Ovary (tissue), 9 donors: ENCODE measurements around the gene BBS12. TPM values are rescaled to one million over a fixed set of nuclear protein-coding genes. Genes with fewer than 3 reads are reported as not detected.

Source experiments
- DNase-seq, 5 donors: peaks; one replicate each; pipeline ENCODE4 v3.0.0-alpha.2; 2019 to 2020
- H3K27ac ChIP-seq, 2 donors: fragments of 200-600 bp; one replicate each; pipeline versions ENCODE4 v1.5.1 to v1.8.0; 2019 to 2022
- H3K27me3 ChIP-seq: fragments of 200-600 bp; one replicate; pipeline ENCODE4 v1.8.0; 2022
- H3K36me3 ChIP-seq: fragments of 200-600 bp; sonication (generic); one replicate; pipeline ENCODE4 v1.5.1; 2019
- H3K4me1 ChIP-seq: one replicate; pipeline ENCODE4 v1.8.1; 2013; ENCODE audit warnings: mild to moderate bottlenecking, moderate library complexity; ENCODE audit not compliant: insufficient read depth
- H3K4me3 ChIP-seq: fragments of 200-600 bp; sonication (generic); one replicate; pipeline ENCODE4 v1.5.1; 2017
- H3K9me3 ChIP-seq, 2 donors: fragments of 200-600 bp in 1 of 2; sonication (generic) in 1 of 2; one replicate each; pipeline versions ENCODE4 v1.5.1 to v1.8.1; 2013 to 2019; ENCODE audit warnings: mild to moderate bottlenecking in 1 of 2, moderate library complexity in 1 of 2
- EP300 ChIP-seq: sonication (generic); formaldehyde crosslinking; IDR thresholded peaks from one replicate; pipeline ENCODE4 v1.6.1; 2017; ENCODE audit warnings: antibody characterized with exemption
- POLR2A ChIP-seq: fragments of 450-650 bp; IDR thresholded peaks from one replicate; pipeline ENCODE4 v1.6.1; 2017; ENCODE audit warnings: antibody characterized with exemption, mild to moderate bottlenecking, moderate library complexity
- WGBS, 3 donors: extraction: QIAGEN DNeasy Blood & Tissue Kit in 1 of 3; methylation state at CpG; one replicate each; pipeline versions ENCODE4 v1.1.5 to v1.1.7; 2013 to 2017; 5-methylcytosine and 5-hydroxymethylcytosine counted together
- intact Hi-C, 4 donors: fragments of 100-400 bp; cut with DNase I; formaldehyde crosslinking; loops; one replicate each; pipeline versions ENCODE4 v1.11.0 to v1.15.1; 2022 to 2023
- polyA plus RNA-seq, 2 donors: library from polyadenylated mRNA; stranded (reverse); fragments of 200-250 nt in 1 of 2; fragments of 350-450 nt in 1 of 2; fragmentation: Illumina TruSeq in 1 of 2; extraction: RNeasy Lipid Tissue Mini Kit (QIAGEN cat#74804) in 1 of 2; gene quantifications; one replicate each; pipeline ENCODE4 v1.2.3, GENCODE V29; 2013 to 2014
- total RNA-seq, 7 donors: library from RNA; depleted of rRNA in 2 of 7; stranded (reverse); fragments of >200 nt in 2 of 7; fragmentation: NEBNext Ultra II Directional in 3 of 7; extraction: Animal tissue kit (Norgen Biotek cat#: 25700) in 3 of 7; gene quantifications; one replicate each; pipeline versions ENCODE4 v1.1.0 to v1.2.4, GENCODE V29; 2016 to 2023
- TF ChIP-seq, protein P1 (sequence below), 3 donors: fragments of 450-650 bp in 2 of 3; fragments of 200-600 bp in 1 of 3; IDR thresholded peaks; one replicate each; pipeline versions ENCODE4 v1.5.1 to v1.8.0; 2016 to 2022; ENCODE audit warnings: antibody characterized with exemption in 3 of 3, mild to moderate bottlenecking in 1 of 3
- donor health status: DM: no; HTN: no; CAD: no; lungs with moderate emphysema.
- donor health status: DM: no; HTN: no; CAD: no.
- donor health status: Bipolar disorder and iron deficiency.
- donor health status: DM: yes; HTN: yes; CAD: no.
- donor health status: DM: no; HTN: no; CAD: no.
- donor health status: DM: yes; HTN: yes; CAD: no.

BBS12 gene
- total and polyA plus RNA-seq, 9 donors, result 2.6 to 6.8 (median 3.8) TPM

GRCh38 chr4:122705009-122705408, 27.5 kb upstream of the BBS12 start:
- TF ChIP-seq EP300 (no peak), POLR2A (no peak)
- TF ChIP-seq, protein P1, sequence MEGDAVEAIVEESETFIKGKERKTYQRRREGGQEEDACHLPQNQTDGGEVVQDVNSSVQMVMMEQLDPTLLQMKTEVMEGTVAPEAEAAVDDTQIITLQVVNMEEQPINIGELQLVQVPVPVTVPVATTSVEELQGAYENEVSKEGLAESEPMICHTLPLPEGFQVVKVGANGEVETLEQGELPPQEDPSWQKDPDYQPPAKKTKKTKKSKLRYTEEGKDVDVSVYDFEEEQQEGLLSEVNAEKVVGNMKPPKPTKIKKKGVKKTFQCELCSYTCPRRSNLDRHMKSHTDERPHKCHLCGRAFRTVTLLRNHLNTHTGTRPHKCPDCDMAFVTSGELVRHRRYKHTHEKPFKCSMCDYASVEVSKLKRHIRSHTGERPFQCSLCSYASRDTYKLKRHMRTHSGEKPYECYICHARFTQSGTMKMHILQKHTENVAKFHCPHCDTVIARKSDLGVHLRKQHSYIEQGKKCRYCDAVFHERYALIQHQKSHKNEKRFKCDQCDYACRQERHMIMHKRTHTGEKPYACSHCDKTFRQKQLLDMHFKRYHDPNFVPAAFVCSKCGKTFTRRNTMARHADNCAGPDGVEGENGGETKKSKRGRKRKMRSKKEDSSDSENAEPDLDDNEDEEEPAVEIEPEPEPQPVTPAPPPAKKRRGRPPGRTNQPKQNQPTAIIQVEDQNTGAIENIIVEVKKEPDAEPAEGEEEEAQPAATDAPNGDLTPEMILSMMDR (IDR thresholded peaks at IDR 0.05), result no peak
- intact Hi-C loops, result no loop called here
- 88 to 92% (median 89%) methylated on average over 4 of the region's 4 CpGs for WGBS, 3 donors
- Histone ChIP-seq H3K4me3 (no peak overlapping the region), H3K9me3 (no peaks in the 10 kb centered on the region), H3K36me3 (no peaks in the 10 kb centered on the region), H3K4me1 (peaks cover 13% of the 10 kb centered on the region), H3K27me3 (no peaks in the 10 kb centered on the region), H3K27ac (no peak overlapping the region)
- DNase-seq, result no peak

DNA sequence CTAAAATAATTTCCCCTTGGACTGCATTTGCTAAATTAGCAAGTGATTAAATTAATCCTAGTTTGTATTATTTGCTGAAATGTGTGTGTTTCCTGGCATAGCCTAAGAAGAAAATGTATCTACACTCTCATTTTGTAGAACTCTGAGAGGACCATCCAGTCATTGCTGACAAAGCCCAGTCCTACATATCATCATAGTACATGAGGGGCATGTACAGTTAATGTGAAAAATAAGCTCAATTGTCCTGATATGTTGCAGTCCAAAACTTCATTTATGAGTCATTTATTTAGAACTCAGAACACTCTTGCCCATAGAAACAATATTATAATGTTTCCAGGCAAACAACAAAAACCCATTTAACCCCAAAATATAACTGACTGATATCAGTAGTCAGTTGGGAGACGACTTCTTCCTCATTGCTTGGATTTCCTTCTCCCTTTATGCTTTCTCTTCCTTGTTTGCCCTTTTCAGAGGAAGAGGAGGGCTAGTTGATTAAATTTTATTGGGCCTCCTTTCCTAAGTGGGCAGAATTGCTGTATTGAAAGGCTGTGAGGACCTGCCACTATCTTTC, 26.9 kb upstream of the BBS12 start:
- intact Hi-C loops, result no loop called here
- 31 to 56% (median 50%) methylated on average over 1 of the region's 1 CpG for WGBS, 3 donors

GRCh38 chr4:122706511-122706910, 26.0 kb upstream of the BBS12 start:
- H3K4me3 ChIP-seq, result no peak overlapping the region
- no peaks in the 10 kb centered on the region for H3K9me3 ChIP-seq
- no peak for DNase-seq
- H3K36me3 ChIP-seq, result no peaks in the 10 kb centered on the region
- TF ChIP-seq POLR2A (no peak), EP300 (no peak)
- TF ChIP-seq, protein P1 (IDR thresholded peaks at IDR 0.05), result no peak
- 94 to 98% (median 96%) methylated on average over 3 of the region's 3 CpGs for WGBS, 3 donors
- H3K4me1 ChIP-seq, result peaks cover 13% of the 10 kb centered on the region
- no peak overlapping the region for H3K27ac ChIP-seq
- no peaks in the 10 kb centered on the region for H3K27me3 ChIP-seq
- intact Hi-C loops, result no loop called here

More for the DNA sequence above, 26.9 kb upstream of the BBS12 start:
- Histone ChIP-seq H3K9me3 (no peaks in the 10 kb centered on the region), H3K27ac (no peak overlapping the region), H3K27me3 (no peaks in the 10 kb centered on the region), H3K4me1 (peaks cover 13% of the 10 kb centered on the region), H3K36me3 (no peaks in the 10 kb centered on the region), H3K4me3 (no peak overlapping the region)
- TF ChIP-seq EP300, result no peak
- TF ChIP-seq, protein P1 (IDR thresholded peaks at IDR 0.05), result no peak
- TF ChIP-seq POLR2A, result no peak
- DNase-seq, result no peak

GRCh38 chr4:122707497-122707896, 25.0 kb upstream of the BBS12 start:
- Histone ChIP-seq H3K27ac (no peak overlapping the region), H3K9me3 (no peaks in the 10 kb centered on the region), H3K27me3 (no peaks in the 10 kb centered on the region), H3K36me3 (no peaks in the 10 kb centered on the region), H3K4me1 (peaks cover 8% of the 10 kb centered on the region), H3K4me3 (no peak overlapping the region)
- TF ChIP-seq, protein P1 (IDR thresholded peaks at IDR 0.05), result no peak
- no peak for TF ChIP-seq POLR2A
- WGBS, 3 donors, result 89 to 91% (median 90%) methylated on average over 4 of the region's 4 CpGs
- no peak for DNase-seq
- intact Hi-C loops, result no loop called here
